Superior temporal gyrus (tissue), 1 donor: ENCODE data around the gene E2F1.
A peak's percentile ranks its signal among the peaks of the same experiment; 100 is the strongest.

Experiments used
- DNase-seq: peaks from one replicate; pipeline ENCODE4 v3.0.0-alpha.2; 2016; ENCODE audit errors: extremely low spot score

The E2F1 gene

GRCh38 chr20:33687993-33688937 lies 2.1 kb upstream of the E2F1 start:
- DNase-seq = no peak

GRCh38 chr20:33687370-33687915 lies 1.3 kb upstream of the E2F1 start:
- peak; percentile 20 for DNase-seq

- no peak for DNase-seq
Measured at GRCh38 chr20:33686984-33687366, 790 bp upstream of the E2F1 start.

GRCh38 chr20:33685328-33686099 lies 671 bp downstream of the E2F1 start:
- no peak for DNase-seq

- DNase-seq = no peak
Measured at GRCh38 chr20:33684533-33685327, 1.5 kb downstream of the E2F1 start.

- DNase-seq = no peak
Measured at GRCh38 chr20:33681728-33682353, 4.3 kb downstream of the E2F1 start.

GRCh38 chr20:33681288-33681687 lies 4.9 kb downstream of the E2F1 start:
- DNase-seq = no peak

- DNase-seq = no peak
Measured at GRCh38 chr20:33680686-33681085, 5.5 kb downstream of the E2F1 start.

GRCh38 chr20:33679758-33680485 lies 6.3 kb downstream of the E2F1 start:
- DNase-seq = no peak

- no peak for DNase-seq
Measured at GRCh38 chr20:33677991-33678702, 8.0 kb downstream of the E2F1 start.

GRCh38 chr20:33676652-33677645 lies 9.2 kb downstream of the E2F1 start:
- DNase-seq = no peak

- no peak for DNase-seq
Measured at GRCh38 chr20:33676121-33676520, 10.1 kb downstream of the E2F1 start.

GRCh38 chr20:33675136-33675959 lies 10.8 kb downstream of the E2F1 start:
- DNase-seq = peak; percentile 46

GRCh38 chr20:33674294-33675135 lies 11.7 kb downstream of the E2F1 start, which contains the start of gene NECAB3:
NECAB3 (minus strand) TSS chr20:33674428; CDS start chr20:33674352, 76 bp downstream.
- peak; percentile 70 for DNase-seq

GRCh38 chr20:33673410-33674293 lies 12.5 kb downstream of the E2F1 start:
- DNase-seq = peak; percentile 8

- no peak for DNase-seq
Measured at GRCh38 chr20:33673114-33673409, 13.1 kb downstream of the E2F1 start.
